RPMI8226 (cell line): ENCODE measurements around the gene GRIA1.

Source experiments
- DNase-seq: peaks from one replicate; pipeline ENCODE4 v3.0.0-alpha.2; 2015

GRIA1 gene

DNA sequence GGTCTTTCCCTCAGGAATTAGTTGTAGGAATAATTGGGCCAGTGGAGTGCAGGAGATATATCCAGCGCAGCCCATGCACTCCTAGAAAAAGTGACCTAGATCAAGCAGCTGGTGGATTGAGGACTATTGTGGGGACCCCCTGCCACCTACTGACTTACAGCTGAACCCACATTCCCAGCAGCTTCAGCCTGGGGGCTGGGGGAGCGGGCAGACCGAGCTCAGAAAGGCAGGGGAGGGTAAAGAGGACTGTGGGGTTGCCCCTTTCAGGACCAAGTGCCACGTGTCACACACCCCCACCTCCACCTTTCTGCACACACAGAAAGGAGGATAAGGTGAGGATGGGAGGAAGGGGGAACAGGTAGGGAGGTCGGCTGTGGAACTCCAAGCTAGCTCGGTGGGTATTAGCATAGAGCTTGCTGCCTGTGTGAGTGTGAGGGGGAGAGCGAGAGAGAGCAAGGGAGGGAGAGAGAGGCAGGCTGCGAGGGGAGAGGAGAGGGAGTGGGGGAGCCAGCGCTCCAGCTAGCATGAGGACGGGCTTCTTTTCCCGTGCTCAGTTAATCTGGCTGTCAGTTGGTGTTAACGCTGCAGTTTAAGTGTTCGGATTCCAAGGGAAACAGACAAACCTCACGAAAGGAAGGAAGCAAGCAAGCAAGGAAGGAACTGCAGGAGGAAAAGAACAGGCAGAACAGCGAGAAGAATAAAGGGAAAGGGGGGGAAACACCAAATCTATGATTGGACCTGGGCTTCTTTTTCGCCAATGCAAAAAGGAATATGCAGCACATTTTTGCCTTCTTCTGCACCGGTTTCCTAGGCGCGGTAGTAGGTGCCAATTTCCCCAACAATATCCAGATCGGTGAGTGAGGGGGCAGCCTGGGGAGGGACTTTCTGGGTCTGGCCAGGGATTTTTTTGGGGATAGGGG lies at the start of gene GRIA1:
GRIA1 (plus strand) TSS at position 553 of the 920 bp plus-strand sequence.
- DNase-seq: no peak

DNA sequence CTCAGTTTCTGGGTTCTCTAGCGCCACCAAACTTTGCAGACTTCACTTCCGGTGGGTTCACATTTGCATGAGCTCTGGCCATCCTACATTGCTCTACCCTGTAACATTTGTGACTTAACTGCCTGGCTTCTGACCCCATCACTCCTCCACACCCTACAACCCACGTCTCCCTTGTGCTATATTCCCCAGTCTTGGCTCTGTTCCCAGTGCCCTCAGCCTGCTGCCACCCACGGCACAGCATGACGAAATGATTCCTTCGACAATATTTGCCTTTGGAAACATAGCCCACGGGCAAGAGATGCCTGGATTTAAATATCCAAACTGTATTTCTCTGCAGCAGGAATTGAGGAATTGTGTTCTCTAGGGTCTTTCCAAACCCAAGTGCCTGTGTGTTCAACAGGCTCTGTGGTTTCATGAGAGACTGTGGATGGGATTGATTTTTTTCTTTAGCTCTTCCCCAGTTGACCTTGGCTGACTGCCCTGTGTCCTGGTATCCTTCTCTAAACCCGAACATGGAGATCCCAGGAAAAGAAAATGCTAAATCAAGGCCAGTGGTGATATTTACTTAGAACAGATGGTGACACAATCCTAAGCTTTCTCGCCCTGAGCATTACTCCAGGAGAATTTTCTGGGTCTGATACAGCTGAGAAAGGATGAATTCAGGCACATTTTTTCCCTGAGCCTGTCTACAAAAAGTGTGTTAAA lies 44.4 kb upstream of the GRIA1 start:
- DNase-seq: no peak

DNA sequence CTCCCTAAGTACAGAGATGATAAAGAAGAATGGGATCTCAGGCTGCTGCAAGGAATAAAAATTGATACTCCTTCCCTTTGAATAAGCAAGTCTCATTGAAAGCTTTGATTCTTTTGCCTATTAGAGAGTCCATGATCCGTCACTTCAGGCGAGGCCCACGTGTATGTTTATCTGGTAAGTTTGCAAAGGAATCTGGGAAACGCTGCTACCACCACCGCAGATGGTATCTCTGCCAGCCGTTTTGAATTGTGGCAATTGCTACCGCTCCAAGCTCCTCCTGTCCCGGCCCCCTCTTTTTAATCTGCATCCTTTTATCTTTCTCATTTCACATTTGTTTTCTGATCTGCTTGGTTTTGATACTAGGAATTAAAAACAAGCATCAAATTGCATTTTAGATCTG lies 42.9 kb upstream of the GRIA1 start:
- DNase-seq: no peak

DNA sequence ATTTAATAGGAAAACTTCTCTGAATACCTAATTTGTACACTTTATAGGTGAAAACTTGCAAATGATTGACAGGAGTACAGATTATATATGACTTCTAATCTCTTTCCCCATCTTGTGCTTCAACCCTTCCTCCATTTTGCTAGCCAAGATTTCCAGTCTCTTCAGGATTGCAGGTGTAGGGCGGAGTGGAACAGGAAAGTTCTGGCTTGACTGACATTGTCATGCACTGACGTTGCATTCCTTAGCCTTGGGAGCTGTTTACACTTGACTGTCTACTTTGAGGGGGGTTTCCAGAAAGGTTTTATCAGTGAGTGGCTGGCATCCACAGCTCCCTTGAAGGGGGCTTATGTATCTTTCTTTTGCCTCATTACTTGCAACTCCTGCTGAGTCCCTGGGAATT lies 34.1 kb upstream of the GRIA1 start:
- DNase-seq: no peak

DNA sequence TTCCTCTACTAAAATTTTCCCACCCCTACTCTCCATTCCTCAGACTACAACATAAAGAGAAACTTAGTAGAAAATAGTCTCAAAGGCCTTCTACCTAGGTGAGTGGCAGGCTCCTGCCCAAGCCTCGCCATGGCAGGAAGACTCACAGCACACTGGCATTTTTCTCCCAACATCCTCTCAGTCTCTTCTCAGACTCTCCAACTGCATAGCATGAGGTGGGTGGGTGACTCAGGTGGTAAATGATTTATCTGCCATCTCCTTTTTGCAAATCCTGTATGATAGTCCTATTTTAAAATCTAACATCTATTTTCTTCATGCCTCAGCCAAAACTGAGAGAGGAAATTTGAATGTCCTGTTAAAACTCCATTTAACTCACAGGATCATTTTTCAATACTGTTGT lies 33.5 kb upstream of the GRIA1 start:
- DNase-seq: no peak

DNA sequence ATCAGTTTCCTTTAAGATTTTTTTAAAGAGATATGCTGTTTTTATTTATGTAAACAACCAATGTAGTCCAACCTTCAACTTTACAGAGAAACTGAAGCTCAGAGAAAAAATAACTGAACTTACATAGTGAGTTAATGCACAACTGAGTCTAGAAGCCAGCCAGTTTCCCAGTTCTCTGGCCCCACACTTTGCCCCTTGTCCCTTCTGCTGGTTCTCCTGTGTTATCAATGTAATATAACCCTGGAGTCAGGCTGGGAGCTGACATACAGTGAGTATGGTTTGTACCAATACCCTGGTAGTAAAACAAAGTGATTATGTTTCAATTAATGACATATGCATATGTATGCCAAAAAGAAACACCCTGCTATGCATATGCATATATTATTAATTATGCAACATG lies 32.2 kb upstream of the GRIA1 start:
- no peak for DNase-seq

DNA sequence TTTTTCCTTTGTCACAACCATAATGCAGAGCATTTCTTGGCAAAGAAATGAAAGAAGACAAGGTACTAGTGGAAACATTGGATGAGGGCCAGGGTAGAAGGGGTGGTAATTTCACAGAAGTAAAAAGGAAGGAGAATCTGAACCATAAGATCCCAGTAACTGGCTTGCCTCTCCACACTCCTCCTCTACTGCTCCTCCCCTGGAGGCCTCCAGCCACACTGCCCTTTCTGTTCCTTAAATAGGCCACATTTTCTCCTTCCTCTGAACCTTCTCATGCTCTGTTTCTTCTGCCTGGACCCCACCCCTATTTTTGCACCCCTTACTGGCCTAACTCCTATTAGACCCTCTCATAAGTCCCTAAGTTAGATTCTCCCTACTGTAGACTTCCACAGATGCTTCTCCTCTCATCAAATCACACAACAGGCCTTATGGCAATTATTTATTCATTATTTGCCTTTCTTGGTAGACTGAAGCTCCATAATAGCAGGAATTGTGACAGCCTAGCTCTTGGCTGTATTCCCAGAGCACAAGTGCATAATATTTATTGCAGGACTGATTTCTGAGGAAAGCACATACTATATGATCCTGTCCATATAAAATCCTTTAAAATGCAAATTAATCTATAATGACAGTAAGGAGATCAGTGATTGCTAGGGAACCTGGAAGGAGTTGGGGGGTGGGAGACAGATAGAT lies 31.3 kb upstream of the GRIA1 start:
- DNase-seq: no peak

DNA sequence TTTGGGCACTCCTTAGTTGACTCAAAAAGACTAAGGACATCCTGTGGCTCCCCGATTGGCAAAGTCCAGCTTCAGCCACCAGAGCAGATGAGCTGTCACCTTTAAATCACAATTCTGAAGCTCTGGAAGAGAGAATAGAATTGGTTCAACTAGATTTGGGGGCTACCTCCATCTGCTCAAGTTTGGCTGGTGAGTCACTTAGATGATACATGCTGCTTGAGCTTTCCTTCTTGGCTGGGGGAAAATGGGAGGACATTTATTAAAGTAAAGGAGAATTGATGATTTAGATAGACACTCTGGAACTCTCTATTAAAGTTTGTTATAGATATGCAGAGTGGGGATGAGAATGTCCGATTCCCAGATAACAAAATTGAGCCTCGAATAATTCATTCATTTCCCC lies 30.0 kb upstream of the GRIA1 start:
- no peak for DNase-seq

DNA sequence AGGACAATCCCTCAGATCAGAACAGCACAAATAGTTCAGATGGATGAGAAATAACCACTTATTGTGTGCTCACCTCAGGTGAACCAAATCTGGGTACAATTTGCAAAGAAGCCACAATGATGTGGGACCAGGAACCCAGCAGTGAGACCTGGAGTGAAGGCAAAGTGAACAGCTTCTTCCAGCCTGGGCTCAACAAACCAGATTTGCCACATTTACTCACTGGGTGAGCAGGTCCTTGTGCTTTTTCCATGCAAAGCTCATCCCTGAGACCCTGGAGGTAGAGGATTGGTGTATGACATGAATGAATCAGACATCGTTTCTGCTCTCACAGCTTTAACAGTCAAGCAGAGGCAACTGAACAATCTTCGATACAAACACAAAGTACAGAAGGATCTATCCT lies 29.1 kb upstream of the GRIA1 start:
- DNase-seq: no peak

DNA sequence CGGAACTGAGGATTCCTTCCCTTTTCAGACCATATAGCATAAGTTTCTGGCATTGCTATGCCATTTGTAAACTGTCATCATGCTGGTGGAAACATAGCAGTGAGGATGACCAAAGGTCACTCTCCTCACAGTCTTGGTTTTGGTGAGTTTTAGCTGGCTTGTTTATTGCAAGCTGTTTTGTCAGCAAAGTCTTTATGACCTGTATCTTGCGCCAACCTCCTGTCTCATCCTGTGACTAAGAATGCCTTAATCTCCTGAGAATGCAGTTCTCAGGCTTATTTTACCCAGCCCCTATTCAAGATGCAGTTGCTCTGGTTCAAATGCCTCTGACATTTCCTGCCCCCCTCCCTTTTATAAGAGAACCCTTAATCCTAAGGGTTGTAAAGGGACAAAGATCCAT lies 26.7 kb upstream of the GRIA1 start:
- no peak for DNase-seq

DNA sequence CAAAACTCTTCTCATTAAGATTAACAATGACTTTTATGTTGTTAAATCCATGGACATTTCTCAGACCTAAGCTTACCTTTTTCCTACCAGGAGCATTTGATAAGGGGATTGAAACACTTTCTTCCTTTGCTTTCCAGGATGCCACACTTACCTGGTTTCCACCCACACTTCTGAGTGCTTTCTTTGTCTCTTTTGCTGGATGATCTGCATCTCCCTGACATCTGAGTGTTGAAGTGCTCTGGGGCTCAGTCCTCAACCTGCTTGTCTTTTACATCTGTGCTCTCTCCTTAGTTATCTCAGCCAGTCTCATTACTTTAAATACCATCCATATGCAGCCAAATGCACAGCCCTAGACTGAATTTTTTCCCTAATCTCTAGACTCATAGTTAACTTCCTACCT lies 22.9 kb upstream of the GRIA1 start:
- no peak for DNase-seq

DNA sequence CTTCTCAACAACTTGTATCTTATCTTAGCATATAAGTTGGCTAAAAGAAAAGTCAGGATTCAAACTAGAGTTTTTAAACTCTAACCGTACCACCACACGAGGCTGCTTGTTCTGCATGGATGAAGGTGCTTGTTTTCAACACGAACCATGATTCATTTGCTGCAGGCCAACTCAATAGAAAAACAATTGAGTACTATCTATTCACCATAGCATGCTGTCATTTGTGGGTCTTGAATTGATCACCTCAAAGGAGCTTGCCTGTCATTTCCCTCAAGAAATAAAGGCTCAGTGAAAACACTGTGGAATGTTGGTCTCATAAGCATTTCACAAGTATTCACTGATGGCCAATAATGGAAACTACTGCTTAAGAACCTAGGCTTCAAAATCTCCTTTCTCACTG lies 21.0 kb upstream of the GRIA1 start:
- no peak for DNase-seq

DNA sequence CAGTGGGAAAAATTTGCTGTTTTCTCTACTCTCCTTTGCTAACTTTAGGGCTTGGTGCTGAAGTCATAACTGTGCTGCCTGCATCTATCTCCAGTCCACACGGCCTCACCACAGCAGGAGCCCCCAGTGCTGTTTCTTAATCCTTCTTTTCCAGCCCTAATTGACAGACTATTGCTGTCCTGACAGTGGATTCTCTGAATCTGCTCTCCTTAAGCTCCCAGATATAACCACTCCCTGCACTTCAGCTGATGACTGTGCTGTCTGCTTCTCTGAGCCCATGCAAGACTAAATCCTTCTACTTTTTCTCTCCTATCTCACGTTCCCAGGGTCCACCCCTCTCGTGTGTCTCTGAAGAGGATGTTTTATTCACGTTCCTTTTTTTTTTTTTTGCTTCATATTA lies 19.7 kb upstream of the GRIA1 start:
- no peak for DNase-seq

DNA sequence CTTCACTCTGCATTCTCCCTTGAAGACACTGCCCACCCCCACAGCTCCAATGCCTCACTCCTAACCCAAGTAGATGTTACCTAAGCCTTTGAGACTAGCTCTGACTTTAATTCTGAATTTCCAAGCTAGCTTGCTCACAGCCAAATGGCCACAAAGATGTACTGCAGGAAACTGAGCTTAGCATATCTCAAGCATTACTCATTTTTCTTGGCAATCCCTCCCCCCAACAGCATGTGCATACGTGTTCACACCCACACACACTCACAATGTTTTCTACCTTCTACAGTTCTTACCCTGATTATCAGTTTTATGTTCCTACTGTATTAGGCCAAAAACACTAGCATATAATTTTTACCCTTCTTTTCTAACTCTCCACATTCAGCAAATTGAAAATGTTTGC lies 13.7 kb upstream of the GRIA1 start:
- no peak for DNase-seq

DNA sequence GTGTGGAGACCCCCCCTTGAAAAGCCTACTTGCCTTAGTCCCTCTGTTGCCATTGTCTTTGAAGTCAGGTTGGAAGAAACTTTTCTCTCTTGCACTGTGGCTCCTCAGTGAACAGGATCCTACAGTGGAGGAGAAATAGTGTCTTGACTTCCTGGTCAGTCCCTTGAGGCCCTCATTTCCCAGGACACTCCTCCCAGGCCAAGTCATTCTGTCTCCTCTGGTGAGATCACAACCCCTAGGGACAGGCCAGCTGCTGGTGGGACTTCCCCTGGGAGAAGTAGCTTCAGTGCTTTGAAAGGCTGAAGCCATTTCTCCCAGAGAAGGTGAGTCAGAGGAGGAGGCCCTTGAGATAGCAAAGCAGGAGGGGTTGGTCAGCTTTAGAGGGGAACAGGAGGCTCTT lies 10.1 kb upstream of the GRIA1 start:
- no peak for DNase-seq

DNA sequence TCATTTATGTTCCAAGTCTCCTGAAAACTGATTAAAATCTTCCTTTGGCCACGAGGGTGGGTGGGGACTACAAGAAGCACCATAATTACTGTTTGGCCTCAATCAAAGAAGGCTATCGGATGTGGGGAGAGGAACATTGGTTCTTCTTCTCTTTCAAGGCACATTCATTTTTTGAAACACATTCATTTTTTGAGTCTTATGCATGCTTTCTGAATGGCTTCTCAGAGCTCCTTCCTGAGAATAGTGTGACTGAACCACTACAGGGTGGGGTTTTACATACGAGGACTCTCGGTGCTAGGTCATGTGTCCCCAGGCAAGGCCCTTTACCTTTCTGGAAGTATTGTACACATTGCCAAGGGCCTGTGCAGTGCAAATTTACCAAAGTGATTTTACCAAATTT lies 7.0 kb upstream of the GRIA1 start:
- DNase-seq: no peak

DNA sequence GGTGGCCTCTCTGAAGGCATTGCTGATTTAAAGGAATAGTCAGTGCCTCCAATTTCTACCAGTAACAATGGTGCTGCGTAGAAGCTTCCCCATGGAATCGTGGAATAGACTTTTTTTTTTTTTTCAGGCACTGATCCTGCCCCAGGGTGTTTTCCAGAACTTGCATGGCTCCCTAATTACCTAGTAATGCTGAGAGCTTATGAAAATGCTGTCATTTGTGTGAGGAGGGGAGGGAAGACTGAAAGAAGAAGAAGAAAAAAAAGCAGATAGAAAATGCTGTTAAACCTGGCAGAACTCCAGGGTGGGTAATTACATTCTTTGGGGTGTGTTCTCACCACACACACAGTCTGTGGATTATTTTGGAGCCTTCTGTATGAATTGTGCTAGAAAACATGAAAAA lies 4.8 kb upstream of the GRIA1 start:
- DNase-seq: no peak

DNA sequence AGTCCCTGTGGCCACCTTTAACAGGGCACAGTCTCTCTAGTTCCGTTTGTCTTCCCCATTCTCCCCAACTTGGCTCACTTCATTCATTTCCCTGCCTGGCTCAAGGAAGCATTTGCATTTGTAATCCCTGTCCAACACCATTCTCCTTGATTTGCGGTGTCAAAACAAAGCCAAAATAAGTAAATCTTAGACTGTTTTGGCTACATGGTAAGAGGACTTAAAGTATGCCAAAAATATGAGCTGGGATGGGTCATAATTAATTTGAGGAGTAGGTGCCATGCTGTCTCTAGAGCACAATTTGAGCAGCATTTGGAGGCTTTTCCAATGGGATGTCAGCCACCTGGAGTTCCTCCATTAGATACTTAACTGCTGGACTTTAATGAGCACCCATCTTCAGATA lies 3.7 kb upstream of the GRIA1 start:
- no peak for DNase-seq

DNA sequence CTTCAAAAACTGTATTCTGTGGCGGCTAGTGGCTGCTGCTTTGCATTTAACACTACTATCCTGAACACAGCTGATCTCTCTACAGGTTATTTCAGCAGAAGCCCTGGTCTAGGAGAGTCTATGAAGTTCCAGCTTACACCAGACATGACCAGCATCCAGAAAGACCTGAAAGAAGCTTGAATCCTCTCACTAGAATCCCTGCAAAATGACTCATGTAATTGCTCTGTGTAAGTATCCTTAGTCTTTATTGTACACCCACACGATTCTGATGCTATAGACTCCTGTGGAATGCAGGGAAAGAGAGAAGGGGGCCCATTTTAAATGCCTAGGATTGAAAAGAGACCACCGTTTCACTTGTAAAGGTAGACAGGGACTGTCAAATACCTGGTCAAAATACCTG lies 859 bp upstream of the GRIA1 start:
- no peak for DNase-seq

DNA sequence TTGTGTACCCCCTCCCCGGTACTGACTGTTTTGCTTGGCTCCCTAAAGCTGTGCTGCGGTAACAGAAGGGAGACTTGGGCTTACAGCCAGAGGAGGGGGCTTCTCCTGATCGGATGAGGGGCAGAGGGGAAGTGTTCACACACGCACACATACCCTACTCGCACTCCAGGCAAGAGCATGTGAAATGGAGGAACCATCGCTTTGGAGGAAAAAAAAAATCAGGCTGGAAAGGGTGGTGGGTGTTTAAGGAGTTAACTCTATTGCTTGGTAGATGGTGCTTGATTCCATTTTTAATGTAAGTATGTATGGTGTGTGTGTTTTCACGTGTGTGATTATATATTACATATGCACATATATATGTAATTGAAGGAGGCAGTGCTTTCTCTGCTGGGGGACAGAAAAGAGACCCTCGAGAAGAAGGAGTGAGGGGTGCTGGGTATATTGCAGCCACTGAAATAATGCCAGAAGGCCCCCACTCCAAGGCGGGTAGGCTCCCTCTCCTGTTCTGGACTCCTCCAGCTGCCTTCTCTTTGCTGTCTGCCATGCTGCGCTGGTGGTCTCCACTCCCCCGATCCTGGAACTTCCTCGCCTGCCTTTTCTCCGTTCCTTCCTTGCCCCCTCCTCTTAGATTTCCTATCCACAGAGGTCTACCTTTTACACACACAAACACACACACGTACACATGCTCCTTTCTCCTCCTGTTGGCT lies 721 bp downstream of the GRIA1 start:
- no peak for DNase-seq

DNA sequence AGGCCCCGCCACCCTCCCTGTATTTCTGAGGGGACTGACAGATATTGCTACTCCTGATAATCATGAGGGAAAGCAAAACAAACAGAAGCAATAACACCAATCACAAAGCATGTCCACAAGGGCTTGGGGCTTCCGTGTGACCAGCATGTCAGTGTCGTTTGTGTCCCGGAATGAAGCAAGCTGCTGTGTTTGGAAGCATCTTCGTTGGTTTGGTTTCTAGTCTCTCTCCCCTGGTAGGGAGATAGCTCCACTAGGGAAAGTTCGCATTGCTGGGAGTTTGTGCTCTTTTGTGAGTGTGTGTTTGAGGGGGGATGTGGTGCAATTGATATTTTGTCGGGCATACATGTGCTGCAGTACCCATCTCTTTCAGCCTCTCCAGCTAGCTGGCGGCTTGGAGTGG lies 1.4 kb downstream of the GRIA1 start:
- DNase-seq: no peak

DNA sequence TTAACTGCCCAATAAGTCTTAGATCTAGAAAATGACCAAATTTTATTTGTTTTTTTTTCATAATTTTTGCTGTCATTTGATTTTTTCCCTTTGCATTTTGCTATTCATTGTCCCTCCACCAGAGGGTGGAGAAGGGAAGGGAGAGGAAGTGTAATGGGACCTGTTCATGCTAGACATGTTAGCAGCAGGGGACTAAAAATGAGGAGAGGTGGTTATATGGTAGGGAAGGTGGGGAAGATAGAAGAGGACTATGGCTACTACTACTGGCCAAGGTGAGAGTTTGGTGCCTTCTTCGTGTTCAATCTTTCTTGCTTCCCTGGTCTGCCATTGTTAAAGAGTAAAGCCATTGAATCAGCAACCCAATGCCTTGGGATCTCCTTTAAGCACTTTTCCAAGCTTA lies 6.4 kb downstream of the GRIA1 start:
- peak; percentile 4 for DNase-seq

DNA sequence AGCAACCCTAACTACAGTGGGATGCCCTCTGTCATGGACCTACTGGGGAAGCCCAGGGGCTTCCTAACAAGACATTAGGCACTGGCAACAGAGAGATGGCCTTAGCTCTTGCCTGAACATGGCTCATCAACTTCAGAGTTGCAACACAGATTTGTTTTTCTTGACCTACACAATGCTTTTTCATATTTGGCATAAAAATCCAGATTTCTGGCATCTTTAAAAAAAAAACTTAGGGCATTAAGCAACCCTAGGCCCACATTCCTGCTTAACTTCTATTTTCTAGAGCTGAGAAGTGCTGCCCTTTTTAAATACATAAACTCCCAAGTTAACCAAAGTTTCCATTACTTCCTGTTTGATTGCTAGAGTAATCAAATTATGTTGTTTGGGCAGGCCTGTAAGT lies 8.0 kb downstream of the GRIA1 start:
- DNase-seq: no peak
